ENCODE measurements around the gene ZFAND3.

ZFAND3 gene

GRCh38 chr6:38174806-38175495 lies 355.4 kb downstream of the ZFAND3 start:
- TF ChIP-seq CTCF (IDR thresholded peaks at IDR 0.05; ENCODE audit: low read depth, low read length, missing control alignments), result no peak
- H3K4me3 ChIP-seq (replicated peaks; ENCODE audit: low read depth, low read length), result no peak overlapping the region
- no peak for DNase-seq (ENCODE audit: extremely low read depth, low read depth)

GRCh38 chr6:38175786-38176185 lies 356.3 kb downstream of the ZFAND3 start:
- DNase-seq (ENCODE audit: extremely low read depth, low read depth), result no peak
- H3K4me3 ChIP-seq (replicated peaks; ENCODE audit: low read depth, low read length), result no peak overlapping the region
- TF ChIP-seq CTCF (IDR thresholded peaks at IDR 0.05; ENCODE audit: low read depth, low read length, missing control alignments), result no peak

- DNase-seq (ENCODE audit: extremely low read depth, low read depth), result no peak
- H3K4me3 ChIP-seq (replicated peaks; ENCODE audit: low read depth, low read length), result no peak overlapping the region
- no peak for TF ChIP-seq CTCF (IDR thresholded peaks at IDR 0.05; ENCODE audit: low read depth, low read length, missing control alignments)
Observed at GRCh38 chr6:38176797-38177751, 357.5 kb downstream of the ZFAND3 start.

- no peak overlapping the region for H3K4me3 ChIP-seq (replicated peaks; ENCODE audit: low read depth, low read length)
- TF ChIP-seq CTCF (IDR thresholded peaks at IDR 0.05; ENCODE audit: low read depth, low read length, missing control alignments), result no peak
- DNase-seq (ENCODE audit: extremely low read depth, low read depth), result no peak
Observed at GRCh38 chr6:38177882-38178583, 358.5 kb downstream of the ZFAND3 start.

GRCh38 chr6:38178584-38178886 lies 359.0 kb downstream of the ZFAND3 start:
- DNase-seq (ENCODE audit: extremely low read depth, low read depth), result no peak
- TF ChIP-seq CTCF (IDR thresholded peaks at IDR 0.05; ENCODE audit: low read depth, low read length, missing control alignments), result no peak

GRCh38 chr6:38179300-38179699 lies 359.8 kb downstream of the ZFAND3 start:
- DNase-seq (ENCODE audit: extremely low read depth, low read depth), result no peak
- H3K4me3 ChIP-seq (replicated peaks; ENCODE audit: low read depth, low read length), result no peak overlapping the region
- TF ChIP-seq CTCF (IDR thresholded peaks at IDR 0.05; ENCODE audit: low read depth, low read length, missing control alignments), result no peak

More at GRCh38 chr6:38178584-38178886, 359.0 kb downstream of the ZFAND3 start:
- no peak overlapping the region for H3K4me3 ChIP-seq (replicated peaks; ENCODE audit: low read depth, low read length)

All from HFF-Myc (cell line).